K562 (cell line): ENCODE data around the gene KRT83. TPM values are rescaled to one million over a fixed set of nuclear protein-coding genes. Genes with fewer than 3 reads are reported as not detected.

Experiments used
- ATAC-seq: fragments of 200-7000 bp; cut with Tn5 transposase; 3 replicates; pipeline ENCODE4 v1.9.1; 2020; ENCODE audit warnings: moderate library complexity
- BruUV-seq: library from RNA; stranded (reverse); fragments of 400-500 nt; replicated peaks from 2 replicates; lab custom pipeline; 2021; lab: Mats Ljungman, UMichigan
- CTCF ChIA-PET: fragments of 300-600 bp; formaldehyde crosslinking; extraction: SDS; loops from one replicate; lab custom pipeline; 2021; ENCODE audit warnings: low intra/inter-chr PET ratio; lab: Yijun Ruan, JAX
- POLR2A ChIA-PET: fragments of 300-600, 350-650 bp; sonication (Branson Sonifier 250); formaldehyde crosslinking; extraction: SDS; loops from one replicate; lab custom pipeline; 2021; ENCODE audit warnings: antibody characterized with exemption, inconsistent platforms; lab: Yijun Ruan, JAX
- DNase-seq, 4 experiments: peaks; one replicate each; pipeline versions ENCODE4 v3.0.0 to v3.0.0-alpha.2; 2011 to 2018; ENCODE audit warnings: low spot score in 3 of 4, mixed read lengths in 3 of 4; ENCODE audit errors: extremely low read depth in 1 of 4
- FAIRE-seq: peaks from 2 replicates; lab custom pipeline; 2011; peaks lifted over from hg19 to GRCh38; lab: Jason Lieb, UNC
- H2AFZ ChIP-seq: 2 replicates; pipeline ENCODE4 v1.6.0; 2011; ENCODE audit warnings: low read depth, low read length, control low read depth, inconsistent platforms
- H3K27ac ChIP-seq: fragments of 200-600 bp; 3 replicates; pipeline ENCODE4 v1.8.0; 2011; ENCODE audit warnings: low read depth, mild to moderate bottlenecking, control low read depth, inconsistent platforms, low read length, moderate library complexity, mixed read lengths; ENCODE audit errors: extremely low read depth
- H3K27me3 ChIP-seq, 2 experiments: fragments of 300-600 bp in 1 of 2; 2 replicates in 1 of 2; 3 replicates in 1 of 2; pipeline versions ENCODE4 v1.6.0 to v1.8.0; 2011; ENCODE audit warnings: inconsistent platforms in 2 of 2, low read length in 2 of 2, mild to moderate bottlenecking in 1 of 2, mixed read lengths in 1 of 2, moderate library complexity in 1 of 2; ENCODE audit not compliant: control insufficient read depth in 2 of 2, insufficient read depth in 2 of 2
- H3K36me3 ChIP-seq: fragments of 300-600 bp; 3 replicates; pipeline ENCODE4 v1.8.0; 2011; ENCODE audit warnings: mild to moderate bottlenecking, low read length, inconsistent platforms; ENCODE audit not compliant: control insufficient read depth, insufficient read depth
- H3K4me1 ChIP-seq, 2 experiments: fragments of 200-600 bp in 1 of 2; replicated peaks in 1 of 2; 2 replicates in 1 of 2; 3 replicates in 1 of 2; pipeline versions ENCODE4 v1.5.1 to v1.8.0; 2011; ENCODE audit warnings: inconsistent platforms in 2 of 2, low read length in 2 of 2, mild to moderate bottlenecking in 1 of 2, mixed read lengths in 1 of 2, moderate library complexity in 1 of 2; ENCODE audit not compliant: control insufficient read depth in 2 of 2, insufficient read depth in 2 of 2
- H3K4me2 ChIP-seq: 2 replicates; pipeline ENCODE4 v1.6.1; 2011; ENCODE audit warnings: low read length, control low read depth, inconsistent platforms, mixed read lengths; ENCODE audit not compliant: insufficient read depth
- H3K4me3 ChIP-seq: fragments of 200-600 bp; sonication (generic), shearing (Covaris generic); 2 replicates; pipeline ENCODE4 v1.5.1; 2016; ENCODE audit warnings: control low read depth, inconsistent platforms
- H3K79me2 ChIP-seq: fragments of 200-600 bp; 3 replicates; pipeline ENCODE4 v1.8.0; 2011; ENCODE audit warnings: low read length, inconsistent platforms; ENCODE audit not compliant: control insufficient read depth, insufficient read depth
- H3K9ac ChIP-seq, 2 experiments: 2 replicates each; pipeline versions ENCODE4 v1.6.0 to v1.6.1; 2011; ENCODE audit warnings: low read depth in 2 of 2, low read length in 2 of 2, control low read depth in 1 of 2, inconsistent platforms in 1 of 2, mild to moderate bottlenecking in 1 of 2, mixed read lengths in 1 of 2; ENCODE audit not compliant: insufficient read depth in 1 of 2
- H3K9me1 ChIP-seq: one replicate; pipeline ENCODE4 v1.6.0; 2011; ENCODE audit warnings: inconsistent platforms, mild to moderate bottlenecking, low read length, moderate library complexity; ENCODE audit not compliant: control insufficient read depth, insufficient read depth
- H3K9me3 ChIP-seq: replicated peaks from 2 replicates; pipeline ENCODE4 v1.5.1; 2011; ENCODE audit warnings: low read depth, low read length, inconsistent platforms; ENCODE audit not compliant: control insufficient read depth, insufficient read depth
- H4K20me1 ChIP-seq: replicated peaks from 2 replicates; pipeline ENCODE4 v1.6.1; 2011; ENCODE audit warnings: low read length, inconsistent platforms, mixed read lengths; ENCODE audit not compliant: control insufficient read depth, insufficient read depth
- BCOR ChIP-seq: fragments of 450-650 bp; IDR thresholded peaks from 2 replicates; pipeline ENCODE4 v1.6.1; 2016
- CAMTA2 ChIP-seq: fragments of 250-450 bp; sonication (Bioruptor Pico); conservative IDR thresholded peaks from 2 replicates; pipeline ENCODE4 v1.5.1; 2022
- CHCHD3 ChIP-seq: fragments of 250-450 bp; sonication (Bioruptor Pico); IDR thresholded peaks from 2 replicates; pipeline ENCODE4 v2.1.2; 2022; ENCODE audit warnings: mild to moderate bottlenecking
- HBP1 ChIP-seq: fragments of 450-650 bp; formaldehyde crosslinking; IDR thresholded peaks from 2 replicates; pipeline ENCODE4 v1.4.0; 2022; ENCODE audit warnings: missing genetic modification characterization
- HLTF ChIP-seq: fragments of 450-650 bp; IDR thresholded peaks from 2 replicates; pipeline ENCODE4 v1.6.1; 2016
- IRF2 ChIP-seq: sonication (generic); formaldehyde crosslinking; IDR thresholded peaks from 2 replicates; pipeline ENCODE4 v1.8.1; 2022; ENCODE audit warnings: mild to moderate bottlenecking, missing genetic modification reagents
- MCM2 ChIP-seq: fragments of 450-650 bp; IDR thresholded peaks from 2 replicates; pipeline ENCODE4 v1.6.1; 2017; ENCODE audit warnings: low read depth, mild to moderate bottlenecking
- MCM7 ChIP-seq, 2 experiments: fragments of 450-650 bp; IDR thresholded peaks; 2 replicates each; pipeline ENCODE4 v1.6.1; 2016 to 2018
- NEUROD1 ChIP-seq: fragments of 150-350 bp; IDR thresholded peaks from 2 replicates; pipeline ENCODE4 v1.6.1; 2014; ENCODE audit warnings: borderline replicate concordance, low read length, low read depth; ENCODE audit not compliant: partially characterized antibody
- TAF15 ChIP-seq: fragments of 200-400 bp; formaldehyde crosslinking; IDR thresholded peaks from 2 replicates; pipeline ENCODE4 v1.6.1; 2017; ENCODE audit warnings: mild to moderate bottlenecking, low read depth, low read length, moderate library complexity
- TCF7 ChIP-seq: sonication (generic); IDR thresholded peaks from 2 replicates; pipeline ENCODE4 v1.6.1; 2016; ENCODE audit warnings: antibody characterized with exemption, borderline replicate concordance
- TSHZ1 ChIP-seq: fragments of 250-450 bp; sonication (Bioruptor Pico); IDR thresholded peaks from 2 replicates; pipeline ENCODE4 v1.4.0; 2020; ENCODE audit warnings: mild to moderate bottlenecking, moderate library complexity
- ZNF165 ChIP-seq: fragments of 250-450 bp; sonication (Bioruptor Pico); IDR thresholded peaks from 2 replicates; pipeline ENCODE4 v1.4.0; 2020; ENCODE audit warnings: borderline replicate concordance
- WGBS: fragments of 100-300 bp; shearing (Covaris generic); methylation state at CpG from one replicate; pipeline ENCODE4 v1.1.6; 2016; ENCODE audit warnings: low coverage, mixed read lengths; ENCODE audit not compliant: insufficient coverage; ENCODE audit errors: missing lambda C conversion rate; 5-methylcytosine and 5-hydroxymethylcytosine counted together
- in situ Hi-C: fragments of 300-500 bp; cut with MboI; formaldehyde crosslinking; loops from 4 replicates; pipeline ENCODE4 v1.15.0; 2018; ENCODE audit warnings: inconsistent platforms, mixed read lengths
- intact Hi-C: fragments of 100-400 bp; cut with micrococcal nuclease; formaldehyde crosslinking; loops from 2 replicates; pipeline ENCODE4 v1.14.2; 2022
- polyA plus RNA-seq, 8 experiments: library from polyadenylated mRNA; depleted of rRNA in 4 of 8; stranded (reverse) in 5 of 8; unstranded in 3 of 8; fragments of >200 nt; fragmentation: Nextera tagmentation in 2 of 8; fragmentation: Illumina TruSeq in 1 of 8; extraction: Ambion mirVana in 2 of 8; extraction: Trizol in 1 of 8; gene quantifications; 2 replicates each; pipeline versions ENCODE4 v1.2.1 to v1.2.3, GENCODE V29; 2011 to 2014; ENCODE audit warnings: inconsistent platforms in 1 of 8, missing spikeins in 1 of 8
- total RNA-seq, 7 experiments: library from RNA; depleted of rRNA in 6 of 7; stranded (reverse); fragments of >200 nt in 6 of 7; fragmentation: Illumina TruSeq in 2 of 7; extraction: Trizol in 2 of 7; gene quantifications; 2 replicates each; pipeline versions ENCODE4 v1.2.1 to v1.2.3, GENCODE V29; 2011 to 2021; ENCODE audit warnings: low replicate concordance in 1 of 7
- TF ChIP-seq, protein P1 (sequence below): fragments of 450-650 bp; conservative IDR thresholded peaks from 2 replicates; pipeline ENCODE4 v1.6.1; 2016; ENCODE audit warnings: missing genetic modification characterization, low read depth, mild to moderate bottlenecking, missing compliant biosample characterization, moderate library complexity
- TF ChIP-seq, protein P2 (sequence below): fragments of 450-650 bp; IDR thresholded peaks from 2 replicates; pipeline ENCODE4 v1.6.1; 2016

The KRT83 gene
- total and polyA plus RNA-seq, 9 of the 15 experiments (the other 6 are each of a cell fraction or from before 2014, with no cell fraction given) = not detected

DNA sequence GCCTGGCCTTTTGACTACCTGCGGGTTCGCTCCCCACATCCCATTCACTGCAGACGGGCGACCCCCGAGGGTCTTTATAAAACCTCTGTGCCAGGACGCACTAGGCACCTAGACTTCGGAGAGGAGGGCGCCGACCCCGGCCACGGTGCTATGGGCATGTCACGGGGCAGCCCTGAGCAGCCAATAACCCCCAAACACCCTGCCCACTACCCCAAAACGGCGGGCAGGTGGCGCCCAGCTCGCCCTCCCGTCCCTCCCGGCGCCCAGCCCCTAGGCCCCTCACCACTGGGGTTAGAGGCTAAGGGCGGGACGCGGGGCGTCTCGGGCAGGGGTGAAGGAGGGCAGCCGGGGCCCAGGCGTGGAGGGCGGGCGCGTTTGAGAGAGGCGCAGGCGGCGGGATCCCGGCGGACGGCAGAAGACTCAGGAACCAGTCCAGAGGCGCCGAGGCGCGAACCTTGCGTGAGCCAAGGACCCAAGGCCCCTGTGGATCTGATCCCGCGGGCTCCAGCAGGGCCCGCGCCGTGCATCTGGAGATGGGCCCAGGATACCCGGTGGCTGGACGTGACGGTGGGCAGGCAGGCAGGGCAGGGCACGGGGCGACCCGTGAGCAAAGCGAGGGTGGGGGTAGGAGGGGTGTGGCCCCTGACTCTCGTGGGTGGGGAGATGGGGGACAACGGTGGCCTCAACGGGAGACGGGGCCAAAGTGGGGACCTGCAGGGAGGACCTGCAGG is 35.0 kb upstream of the KRT83 start:
- H4K20me1 ChIP-seq = peaks cover 3% of the 10 kb centered on the region; the same call in 1 of the 2 replicates
- H3K9me3 ChIP-seq = no peaks in the 10 kb centered on the region
- H3K4me1 ChIP-seq = no peaks in the 10 kb centered on the region
- H3K4me2 ChIP-seq = no peak overlapping the region
- ATAC-seq = no peak
- H3K36me3 ChIP-seq = no peaks in the 10 kb centered on the region
- no peak for DNase-seq
- intact Hi-C loops (no loop called here), in situ Hi-C loops (no loop called here)
- 0% methylated on average over 34 of the region's 56 CpGs for WGBS
- no peak overlapping the region for H3K4me3 ChIP-seq
- CTCF ChIA-PET = no interaction called here
- no peak overlapping the region for H3K27ac ChIP-seq
- peaks cover 4 to 41% of the 10 kb centered on the region in 2 experiments; a peak in 4 of 5 replicates for H3K27me3 ChIP-seq
- H3K9me1 ChIP-seq = no peaks in the 10 kb centered on the region
- H3K79me2 ChIP-seq = no peaks in the 10 kb centered on the region
- no peak overlapping the region for H3K9ac ChIP-seq
- no peak overlapping the region for H2AFZ ChIP-seq
- POLR2A ChIA-PET = no interaction called here
- BruUV-seq = no TSS peak
- no peak for FAIRE-seq
- TF ChIP-seq TCF7 (no peak), CHCHD3 (CRISPR knock-in tag) (no peak), MCM2 (no peak), TAF15 (no peak), HLTF (no peak), TSHZ1 (no peak), MCM7 (IDR thresholded peaks at IDR 0.05) (no peak), ZNF165 (CRISPR knock-in tag) (no peak), HBP1 (CRISPR knock-in tag) (no peak), IRF2 (no peak), BCOR (no peak), CAMTA2 (CRISPR knock-in tag) (no peak), NEUROD1 (no peak)
- TF ChIP-seq, protein P1, sequence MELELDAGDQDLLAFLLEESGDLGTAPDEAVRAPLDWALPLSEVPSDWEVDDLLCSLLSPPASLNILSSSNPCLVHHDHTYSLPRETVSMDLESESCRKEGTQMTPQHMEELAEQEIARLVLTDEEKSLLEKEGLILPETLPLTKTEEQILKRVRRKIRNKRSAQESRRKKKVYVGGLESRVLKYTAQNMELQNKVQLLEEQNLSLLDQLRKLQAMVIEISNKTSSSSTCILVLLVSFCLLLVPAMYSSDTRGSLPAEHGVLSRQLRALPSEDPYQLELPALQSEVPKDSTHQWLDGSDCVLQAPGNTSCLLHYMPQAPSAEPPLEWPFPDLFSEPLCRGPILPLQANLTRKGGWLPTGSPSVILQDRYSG (tag) = no peak
- TF ChIP-seq, protein P2, sequence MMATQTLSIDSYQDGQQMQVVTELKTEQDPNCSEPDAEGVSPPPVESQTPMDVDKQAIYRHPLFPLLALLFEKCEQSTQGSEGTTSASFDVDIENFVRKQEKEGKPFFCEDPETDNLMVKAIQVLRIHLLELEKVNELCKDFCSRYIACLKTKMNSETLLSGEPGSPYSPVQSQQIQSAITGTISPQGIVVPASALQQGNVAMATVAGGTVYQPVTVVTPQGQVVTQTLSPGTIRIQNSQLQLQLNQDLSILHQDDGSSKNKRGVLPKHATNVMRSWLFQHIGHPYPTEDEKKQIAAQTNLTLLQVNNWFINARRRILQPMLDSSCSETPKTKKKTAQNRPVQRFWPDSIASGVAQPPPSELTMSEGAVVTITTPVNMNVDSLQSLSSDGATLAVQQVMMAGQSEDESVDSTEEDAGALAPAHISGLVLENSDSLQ = no peak
